Thymus (tissue), 11 donors: ENCODE measurements around the gene CHST13. TPM values are rescaled to one million over a fixed set of nuclear protein-coding genes. Genes with fewer than 3 reads are reported as not detected.

Experiments used
- DNase-seq, 9 donors: peaks; one replicate each; pipeline ENCODE4 v3.0.0-alpha.2; 2013; ENCODE audit warnings: low spot score in 9 of 9, low read depth in 6 of 9, missing footprints in 1 of 9
- H3K27ac ChIP-seq, 2 donors: one replicate each; pipeline ENCODE4 v1.5.1; 2013; ENCODE audit warnings: control low read depth in 1 of 2, low read depth in 1 of 2, low read length in 1 of 2, mild to moderate bottlenecking in 1 of 2, moderate library complexity in 1 of 2
- H3K27me3 ChIP-seq, 2 donors: one replicate each; pipeline ENCODE4 v1.5.1; 2013; ENCODE audit warnings: low read length in 1 of 2; ENCODE audit not compliant: control insufficient read depth in 2 of 2, insufficient read depth in 1 of 2
- H3K36me3 ChIP-seq, 2 donors: one replicate each; pipeline ENCODE4 v1.5.1; 2013; ENCODE audit warnings: low read length in 1 of 2, mild to moderate bottlenecking in 1 of 2, moderate library complexity in 1 of 2; ENCODE audit not compliant: control insufficient read depth in 2 of 2, insufficient read depth in 2 of 2
- H3K4me1 ChIP-seq, 2 donors: one replicate each; pipeline ENCODE4 v1.5.1; 2013; ENCODE audit warnings: low read length in 2 of 2; ENCODE audit not compliant: control insufficient read depth in 2 of 2, insufficient read depth in 2 of 2
- H3K4me3 ChIP-seq, 2 donors: one replicate each; pipeline ENCODE4 v1.5.1; 2013; ENCODE audit warnings: low read length in 2 of 2, control low read depth in 1 of 2, mild to moderate bottlenecking in 1 of 2
- H3K9me3 ChIP-seq, 2 donors: one replicate each; pipeline ENCODE4 v1.5.1; 2013; ENCODE audit warnings: low read length in 1 of 2, mild to moderate bottlenecking in 1 of 2; ENCODE audit not compliant: control insufficient read depth in 2 of 2, insufficient read depth in 1 of 2
- WGBS: extraction: QIAGEN DNeasy Blood & Tissue Kit; methylation state at CpG from one replicate; pipeline ENCODE4 v1.1.7; 2013; 5-methylcytosine and 5-hydroxymethylcytosine counted together
- polyA plus RNA-seq: library from polyadenylated mRNA; stranded (reverse); fragments of 200-250 nt; gene quantifications from one replicate; pipeline ENCODE4 v1.2.3, GENCODE V29; 2013
- total RNA-seq: library from RNA; stranded (reverse); fragments of 120-200 nt; gene quantifications from one replicate; pipeline ENCODE4 v1.2.4, GENCODE V29; 2013
- donor health status: healthy.

Gene CHST13
- total and polyA plus RNA-seq, 2 donors = 0.38 to 0.39 TPM

GRCh38 chr3:126518779-126519177 is 5.2 kb upstream of the CHST13 start:
- Histone ChIP-seq H3K4me1 (peaks cover 0 to 12% of the 10 kb centered on the region in 2 donors), H3K9me3 (no peaks in the 10 kb centered on the region), H3K27ac (no peak overlapping the region), H3K27me3 (peaks cover 9 to 13% of the 10 kb centered on the region in 2 donors), H3K4me3 (no peak overlapping the region), H3K36me3 (no peaks in the 10 kb centered on the region)
- 93% methylated on average over 4 of the region's 4 CpGs for WGBS
- no peak for DNase-seq

GRCh38 chr3:126519506-126520455 is 4.2 kb upstream of the CHST13 start:
- WGBS = 85% methylated on average over 10 of the region's 10 CpGs
- no peak overlapping the region for H3K4me3 ChIP-seq
- no peak overlapping the region for H3K27ac ChIP-seq
- H3K4me1 ChIP-seq = peaks cover 0 to 19% of the 10 kb centered on the region in 2 donors
- H3K36me3 ChIP-seq = no peaks in the 10 kb centered on the region
- DNase-seq = no peak
- peaks cover 18 to 23% of the 10 kb centered on the region in 2 donors for H3K27me3 ChIP-seq
- H3K9me3 ChIP-seq = no peaks in the 10 kb centered on the region

GRCh38 chr3:126521122-126521891 is 2.6 kb upstream of the CHST13 start:
- H3K27ac ChIP-seq = no peak overlapping the region
- peaks cover 0 to 20% of the 10 kb centered on the region in 2 donors for H3K4me1 ChIP-seq
- H3K27me3 ChIP-seq = peaks cover 25 to 33% of the 10 kb centered on the region in 2 donors
- no peaks in the 10 kb centered on the region for H3K9me3 ChIP-seq
- 95% methylated on average over 11 of the region's 11 CpGs for WGBS
- H3K36me3 ChIP-seq = no peaks in the 10 kb centered on the region
- DNase-seq = no peak
- H3K4me3 ChIP-seq = no peak overlapping the region

GRCh38 chr3:126522363-126522788 is 1.6 kb upstream of the CHST13 start:
- H3K27ac ChIP-seq = no peak overlapping the region
- H3K36me3 ChIP-seq = no peaks in the 10 kb centered on the region
- peaks cover 0 to 24% of the 10 kb centered on the region in 2 donors for H3K4me1 ChIP-seq
- DNase-seq = peak in 2 of 9 donors; percentile 39 to 62
- H3K27me3 ChIP-seq = peaks cover 25 to 33% of the 10 kb centered on the region in 2 donors
- 5% methylated on average over 6 of the region's 6 CpGs for WGBS
- no peak overlapping the region for H3K4me3 ChIP-seq
- H3K9me3 ChIP-seq = no peaks in the 10 kb centered on the region

- Histone ChIP-seq H3K27me3 (peaks cover 25 to 33% of the 10 kb centered on the region in 2 donors), H3K27ac (no peak overlapping the region), H3K4me1 (peaks cover 2 to 31% of the 10 kb centered on the region in 2 donors), H3K36me3 (no peaks in the 10 kb centered on the region), H3K9me3 (no peaks in the 10 kb centered on the region), H3K4me3 (peak overlapping the region in 1 of 2 donors; percentile 42)
- DNase-seq = peak in 2 of 9 donors; percentile 38 to 56
- 12% methylated on average over 31 of the region's 31 CpGs for WGBS
Observed at GRCh38 chr3:126524429-126524988, 554 bp downstream of the CHST13 start.

- no peaks in the 10 kb centered on the region for H3K9me3 ChIP-seq
- peaks cover 10 to 36% of the 10 kb centered on the region in 2 donors for H3K4me1 ChIP-seq
- DNase-seq = no peak
- no peak overlapping the region for H3K4me3 ChIP-seq
- H3K27me3 ChIP-seq = peaks cover 25 to 33% of the 10 kb centered on the region in 2 donors
- H3K27ac ChIP-seq = no peak overlapping the region
- WGBS = 95% methylated on average over 12 of the region's 12 CpGs
- H3K36me3 ChIP-seq = no peaks in the 10 kb centered on the region
Observed at GRCh38 chr3:126525091-126525852, 1.3 kb downstream of the CHST13 start.

- Histone ChIP-seq H3K27ac (no peak overlapping the region), H3K4me1 (peaks cover 11 to 44% of the 10 kb centered on the region in 2 donors), H3K4me3 (no peak overlapping the region), H3K36me3 (no peaks in the 10 kb centered on the region), H3K27me3 (peaks cover 25 to 33% of the 10 kb centered on the region in 2 donors), H3K9me3 (no peaks in the 10 kb centered on the region)
- WGBS = 95% methylated on average over 8 of the region's 8 CpGs
- DNase-seq = no peak
Observed at GRCh38 chr3:126525853-126526667, 2.1 kb downstream of the CHST13 start.

- Histone ChIP-seq H3K27me3 (peaks cover 25 to 33% of the 10 kb centered on the region in 2 donors), H3K4me1 (peaks cover 11 to 45% of the 10 kb centered on the region in 2 donors), H3K9me3 (no peaks in the 10 kb centered on the region), H3K4me3 (no peak overlapping the region), H3K36me3 (no peaks in the 10 kb centered on the region), H3K27ac (no peak overlapping the region)
- WGBS = 85% methylated on average over 7 of the region's 7 CpGs
- no peak for DNase-seq
Observed at GRCh38 chr3:126526668-126527005, 2.7 kb downstream of the CHST13 start.
